Ovary (tissue), 3 donors: ENCODE measurements around the gene SLK.

Experiments
- CTCF ChIP-seq, 3 donors: fragments of 450-650 bp in 2 of 3; fragments of 200-600 bp in 1 of 3; IDR thresholded peaks; one replicate each; pipeline versions ENCODE4 v1.5.1 to v1.8.0; 2016 to 2022; ENCODE audit warnings: antibody characterized with exemption in 3 of 3, mild to moderate bottlenecking in 1 of 3
- POLR2A ChIP-seq: fragments of 450-650 bp; IDR thresholded peaks from one replicate; pipeline ENCODE4 v1.6.1; 2017; ENCODE audit warnings: antibody characterized with exemption, mild to moderate bottlenecking, moderate library complexity
- donor health status: DM: no; HTN: no; CAD: no.

- TF ChIP-seq CTCF (IDR thresholded peaks at IDR 0.05) (no peak), POLR2A (no peak)
Observed at GRCh38 chr10:103991393-103992128, 24.6 kb downstream of the SLK start.
